ENCODE measurements around the gene SUCO. TPM values are rescaled to one million over a fixed set of nuclear protein-coding genes. Genes with fewer than 3 reads are reported as not detected.

Gene SUCO
- total RNA-seq, 3 donors from 2014 or later = 19.5 to 21.5 (median 20.3) TPM

Other genes with a start within 250 kb of the SUCO start
- not detected for gene C1orf105, start 112.5 kb upstream of the SUCO start, total RNA-seq
- 10 to 100 TPM; 16.8 to 19.1 (median 17.8) TPM for gene PIGC, start 89.1 kb upstream of the SUCO start, total RNA-seq
- 10 to 100 TPM; 30.3 to 51.8 (median 47.4) TPM for gene FASLG, start 126.0 kb downstream of the SUCO start, total RNA-seq